ENCODE data around the gene MRPL55.

The MRPL55 gene

DNA sequence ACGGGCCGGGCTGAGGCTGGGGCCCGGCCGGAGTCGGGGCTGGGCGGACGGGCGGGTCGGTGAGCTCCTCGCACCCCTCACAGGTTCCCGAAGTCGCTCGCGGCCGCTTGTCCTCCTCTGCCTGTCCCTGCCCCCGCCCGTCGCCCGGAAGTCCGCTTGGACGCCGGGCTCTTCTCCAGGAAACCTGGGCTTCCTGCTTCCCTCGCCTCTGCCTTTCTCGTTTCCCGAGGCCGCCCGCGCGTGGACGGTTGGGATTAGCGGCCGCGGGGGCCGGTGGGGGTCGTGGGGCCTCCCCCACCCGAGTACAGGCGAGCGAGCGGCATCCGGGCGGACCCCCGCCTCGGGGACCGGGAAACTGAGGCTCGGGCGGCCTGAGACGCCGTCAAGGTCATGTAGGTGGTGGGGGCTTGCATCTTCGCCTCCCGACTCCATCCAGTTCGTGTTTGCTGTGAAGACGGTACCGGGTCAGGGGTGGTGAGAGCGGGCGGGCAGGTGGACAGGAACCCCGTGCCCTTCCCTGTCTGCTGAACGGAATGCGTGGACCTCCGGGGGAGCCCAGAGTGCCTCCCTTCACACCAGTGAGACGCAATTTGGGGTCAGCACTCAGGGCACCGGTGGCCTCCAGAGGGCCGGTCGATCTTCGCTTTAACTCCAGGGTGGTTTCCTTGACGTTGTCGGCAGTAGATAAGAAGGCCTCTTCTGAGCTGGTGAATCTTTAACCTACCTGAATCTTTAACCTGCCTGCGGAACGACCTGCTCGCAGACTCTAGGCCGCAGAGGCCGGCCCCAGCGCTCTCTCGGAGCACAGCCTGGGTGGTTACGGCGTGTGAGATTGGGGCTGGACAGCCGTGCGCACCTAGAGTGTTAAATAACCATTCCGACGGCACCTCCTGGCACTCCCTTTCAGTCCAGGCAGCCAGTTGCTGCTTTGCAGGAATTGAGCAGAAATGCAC is 25.9 kb downstream of the MRPL55 start:
- DNase-seq = peak in 1 of 4 experiments; percentile 49

DNA sequence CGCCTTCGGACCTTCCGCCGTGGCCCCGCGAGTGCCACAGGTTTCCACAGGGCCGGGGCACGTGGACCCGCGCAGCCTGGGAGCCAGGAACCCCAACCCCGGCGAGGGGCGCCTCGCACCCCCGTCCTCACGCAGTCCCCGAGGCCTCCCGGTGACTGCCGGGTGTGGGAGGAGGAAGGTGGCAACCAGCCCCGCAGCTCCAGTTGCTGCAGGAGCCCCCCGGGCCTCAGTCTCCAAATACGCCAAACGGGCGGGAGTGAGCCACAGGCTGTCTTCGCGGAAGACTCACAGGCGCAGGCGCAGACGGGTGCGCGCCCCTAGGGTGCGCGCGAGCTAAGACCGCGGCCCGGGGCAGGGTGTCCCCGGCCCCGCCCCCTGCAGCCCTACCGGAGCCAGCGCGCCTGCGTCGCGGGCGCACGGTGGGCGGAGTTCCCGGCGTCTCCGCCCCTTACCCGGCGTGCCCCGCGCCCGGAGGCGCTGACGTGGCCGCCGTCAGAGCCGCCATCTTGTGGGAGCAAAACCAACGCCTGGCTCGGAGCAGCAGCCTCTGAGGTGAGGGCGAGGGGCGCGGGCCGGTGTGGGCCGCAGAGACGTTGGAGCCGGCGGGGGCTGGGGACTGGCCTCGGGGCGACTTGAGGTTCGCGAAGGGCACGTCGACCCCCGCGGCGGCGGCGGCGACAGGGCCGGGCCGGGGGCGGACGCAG is 26.7 kb downstream of the MRPL55 start, which contains the start of gene ARF1:
Gene ARF1 (plus strand): TSS at position 495 of the 704 bp plus-strand sequence. CDS start 14,407 bp downstream, outside the sequence.
- peak; percentile 82 to 95 (median 86) for DNase-seq

DNA sequence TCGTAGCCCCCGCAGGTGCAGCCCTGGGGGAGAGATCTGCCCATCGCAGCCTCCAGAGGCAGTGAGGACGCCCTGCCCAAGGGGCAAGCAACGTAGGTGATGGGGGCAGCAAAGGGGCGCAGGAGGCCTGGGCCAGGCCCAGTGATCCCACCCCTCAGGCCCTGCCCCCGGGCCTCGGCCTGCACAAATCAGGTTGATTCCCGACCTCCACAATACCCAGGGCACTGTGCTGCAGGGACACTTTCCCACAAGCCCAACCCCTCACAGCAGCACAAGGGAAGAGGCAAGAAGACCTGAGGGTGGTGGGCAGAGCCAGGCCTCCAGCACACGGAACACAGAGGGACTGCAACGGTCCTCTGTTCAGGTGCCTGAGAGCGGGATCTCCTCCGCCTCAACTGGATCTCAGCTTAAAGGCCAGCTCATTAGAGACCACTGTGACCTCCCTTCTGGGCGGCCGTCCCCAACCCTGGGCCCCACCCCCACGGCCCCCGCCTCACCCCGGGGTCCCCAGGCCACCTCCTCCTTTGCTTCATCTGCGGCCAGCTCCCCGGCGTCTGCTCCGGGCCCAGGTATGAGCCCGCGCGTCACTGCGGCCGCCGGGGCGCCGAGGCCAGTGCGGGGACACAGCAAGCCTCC is 27.4 kb downstream of the MRPL55 start:
- DNase-seq = no peak

DNA sequence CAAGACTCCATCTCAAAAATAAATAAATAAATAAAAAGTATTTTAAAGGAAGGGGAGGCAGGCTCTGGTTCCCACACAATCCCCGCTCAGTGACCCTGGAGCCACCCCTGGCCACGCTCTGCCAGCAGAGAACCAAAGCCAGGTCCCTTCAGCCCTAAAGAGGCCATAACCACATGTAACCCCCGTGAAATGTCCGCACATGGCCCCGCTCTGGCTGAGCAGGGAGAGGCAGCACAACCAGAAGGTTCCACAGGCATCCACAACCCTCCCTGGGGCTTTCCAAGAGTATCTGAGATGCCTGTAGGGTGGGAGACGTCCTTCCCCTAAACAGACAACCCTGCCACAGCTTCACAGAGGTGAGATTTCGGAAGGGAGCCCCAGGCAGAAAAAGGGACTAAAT is 28.0 kb downstream of the MRPL55 start:
- no peak for DNase-seq

DNA sequence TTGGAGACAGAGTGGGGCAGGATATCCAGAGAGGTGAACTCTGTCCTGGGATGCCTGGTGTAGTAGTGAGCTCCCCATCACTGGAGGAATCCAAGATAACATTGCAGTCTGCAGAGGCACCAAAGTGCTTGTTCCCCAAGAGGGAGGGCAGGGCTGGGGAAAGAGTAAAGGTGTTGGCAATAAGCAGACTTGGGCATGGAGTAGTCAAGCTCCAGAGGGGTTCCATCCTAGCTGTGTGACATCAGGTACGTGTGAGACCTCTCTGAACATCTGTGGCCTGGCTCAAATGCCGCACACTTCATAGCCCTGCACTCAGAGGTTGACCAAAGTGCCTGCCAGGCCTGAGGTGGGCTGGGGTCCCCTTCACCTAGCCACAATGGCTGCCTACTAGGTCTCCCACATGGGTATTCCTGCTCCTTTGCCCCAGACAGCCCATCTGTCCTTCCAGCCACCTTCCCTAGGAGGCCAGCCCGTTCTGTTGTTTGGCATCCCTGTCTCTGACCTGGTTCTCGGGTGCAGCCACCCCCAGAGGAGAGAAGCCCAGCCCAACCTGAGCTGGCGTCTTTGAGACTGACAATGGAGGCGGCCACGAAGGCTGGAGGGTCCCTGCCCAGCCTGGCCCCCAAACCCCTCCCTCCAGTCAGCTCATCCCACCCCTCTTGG is 29.4 kb downstream of the MRPL55 start:
- no peak for DNase-seq

DNA sequence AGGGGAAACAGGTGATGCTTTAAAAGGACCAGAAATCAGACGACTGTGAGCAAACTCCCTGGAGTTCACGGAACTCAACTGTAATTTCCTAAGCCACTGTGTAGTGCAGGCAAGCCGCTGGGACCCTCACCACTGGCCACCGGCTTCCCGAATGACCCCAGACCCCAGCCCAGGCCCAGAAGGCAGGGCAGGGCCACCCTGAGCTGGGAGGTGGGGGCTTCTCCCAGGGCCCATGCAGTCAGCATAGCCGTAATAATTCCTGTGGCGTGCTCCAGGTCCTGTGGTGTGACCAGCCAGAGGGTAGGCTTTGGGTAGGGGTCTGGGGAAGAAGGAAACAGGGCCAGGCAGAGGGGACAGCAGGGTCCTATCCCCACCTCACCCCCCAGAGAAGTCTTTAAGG is 30.1 kb downstream of the MRPL55 start:
- DNase-seq = no peak

DNA sequence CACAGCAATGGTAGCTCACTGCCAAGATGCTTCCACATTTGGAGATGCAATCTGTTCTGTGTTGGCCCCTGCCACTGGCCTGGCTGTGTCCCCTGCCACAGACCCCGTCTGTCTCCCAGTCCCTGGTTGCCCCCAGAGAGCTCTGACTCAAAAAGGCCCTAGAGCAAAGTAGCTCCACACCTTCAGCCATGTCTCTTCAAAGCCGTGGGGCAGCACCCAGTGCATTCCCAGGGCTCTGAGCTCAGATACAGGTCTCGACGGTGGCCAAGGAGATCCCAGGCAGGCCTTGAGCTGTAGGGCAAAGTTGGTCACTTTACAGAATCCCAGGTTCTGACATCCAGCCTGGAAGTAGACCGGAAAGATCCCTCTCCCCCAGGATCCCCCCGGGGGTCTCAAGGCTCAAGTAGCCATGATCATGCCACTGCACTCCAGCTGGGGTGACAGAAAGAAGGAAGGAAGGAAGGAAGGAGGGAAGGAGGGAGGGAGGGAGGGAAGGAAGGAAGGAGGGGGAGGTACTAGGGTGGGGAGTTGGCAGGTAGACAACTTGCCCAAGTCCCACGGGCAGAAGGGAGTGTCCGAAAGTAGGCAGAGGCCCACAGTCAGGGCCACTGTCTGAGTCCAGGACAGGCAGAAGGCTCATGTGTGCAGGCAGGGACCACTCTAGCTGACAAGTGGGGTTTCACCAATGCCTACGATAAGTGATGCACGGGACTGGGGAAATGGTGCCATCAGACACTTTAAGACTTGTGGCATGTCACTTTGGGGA is 31.4 kb downstream of the MRPL55 start:
- DNase-seq = no peak

DNA sequence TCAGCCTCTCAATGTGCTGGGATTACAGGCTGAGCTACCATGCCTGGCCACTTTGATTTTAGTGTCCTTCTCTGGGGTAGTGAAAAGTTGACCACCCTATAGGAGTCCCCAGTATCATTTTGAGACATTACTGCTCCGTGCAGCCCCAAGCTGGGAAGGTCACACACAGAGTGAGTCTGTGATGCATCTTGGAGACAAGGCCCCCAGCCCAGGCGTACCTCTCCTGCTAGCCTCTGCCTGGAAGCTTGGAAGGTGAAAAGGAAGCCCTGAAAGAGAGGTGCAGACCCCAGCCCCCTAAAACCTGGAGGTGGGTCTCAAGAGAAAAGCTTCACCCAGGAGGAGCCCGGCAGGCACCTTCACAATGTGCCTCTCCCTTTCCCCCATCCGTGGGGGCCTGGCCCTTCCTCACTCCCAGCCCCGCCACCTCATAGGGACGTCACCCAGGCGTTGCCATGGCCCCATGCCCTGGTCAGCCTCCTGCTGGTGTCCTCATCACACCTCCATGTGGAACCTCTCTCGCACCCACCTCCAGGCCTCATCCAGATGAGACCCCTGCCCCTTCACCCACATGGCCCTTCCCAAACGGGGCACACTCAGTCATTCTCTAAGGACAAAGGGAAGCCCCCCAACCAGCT is 32.2 kb downstream of the MRPL55 start:
- DNase-seq = no peak

DNA sequence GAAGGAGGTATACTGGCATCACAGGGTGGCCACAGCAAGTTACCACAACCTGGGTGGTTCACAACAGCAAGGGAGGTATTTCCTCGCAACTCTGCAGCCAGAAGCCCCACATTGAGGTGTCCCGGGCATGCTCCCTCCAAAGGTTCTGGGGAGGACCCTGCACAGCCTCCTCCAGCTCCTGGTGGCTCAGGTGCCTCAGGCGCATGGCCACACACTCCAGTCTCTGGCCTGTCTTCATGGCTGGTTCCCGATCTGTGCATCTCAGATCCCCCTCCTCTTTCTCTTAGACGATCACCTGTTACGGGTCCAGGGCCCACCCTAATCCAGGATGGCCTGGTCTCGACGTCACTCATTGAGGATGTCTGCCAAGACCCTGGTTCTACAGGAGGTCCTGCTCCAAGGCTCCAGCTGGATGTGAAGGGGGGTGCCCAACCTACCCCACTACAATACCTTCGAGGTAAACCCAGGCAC is 33.3 kb downstream of the MRPL55 start:
- DNase-seq = no peak

DNA sequence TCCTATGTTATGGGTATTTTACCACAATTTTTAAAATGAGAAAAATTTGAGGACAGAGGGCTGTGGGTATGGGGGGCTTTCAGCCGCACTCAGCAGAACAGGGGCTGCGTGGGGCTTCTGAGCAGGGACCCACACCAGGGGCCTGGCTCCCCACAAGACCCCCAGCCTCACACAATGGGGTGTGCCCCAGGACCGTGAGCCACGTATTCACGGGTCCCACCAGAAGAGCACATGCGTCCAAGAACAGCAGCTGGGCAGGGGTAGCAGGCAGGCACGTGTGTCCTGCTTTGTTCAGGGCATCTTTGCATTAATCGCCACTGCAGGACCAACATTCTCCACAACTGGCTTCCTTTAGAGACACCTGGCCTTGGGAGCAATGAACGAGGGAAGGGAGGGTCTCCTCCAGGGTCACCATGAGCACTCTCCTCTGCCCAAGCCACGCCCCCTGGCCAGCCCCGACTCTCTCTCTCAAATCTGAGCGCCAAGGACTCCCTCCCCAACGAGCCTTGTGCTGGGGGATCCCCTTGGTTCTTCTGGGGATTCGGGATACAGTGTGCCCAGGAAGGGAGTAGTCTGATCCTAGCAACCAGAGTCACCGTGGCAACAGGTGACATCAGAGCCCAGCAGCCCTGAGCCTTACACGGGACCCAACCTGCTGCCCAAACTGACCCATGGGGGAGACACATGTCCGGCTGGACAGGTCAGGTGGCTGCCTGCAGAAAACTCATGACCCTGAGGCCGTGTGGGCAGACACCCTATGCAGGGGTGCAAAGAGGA is 34.0 kb downstream of the MRPL55 start:
- DNase-seq = no peak

DNA sequence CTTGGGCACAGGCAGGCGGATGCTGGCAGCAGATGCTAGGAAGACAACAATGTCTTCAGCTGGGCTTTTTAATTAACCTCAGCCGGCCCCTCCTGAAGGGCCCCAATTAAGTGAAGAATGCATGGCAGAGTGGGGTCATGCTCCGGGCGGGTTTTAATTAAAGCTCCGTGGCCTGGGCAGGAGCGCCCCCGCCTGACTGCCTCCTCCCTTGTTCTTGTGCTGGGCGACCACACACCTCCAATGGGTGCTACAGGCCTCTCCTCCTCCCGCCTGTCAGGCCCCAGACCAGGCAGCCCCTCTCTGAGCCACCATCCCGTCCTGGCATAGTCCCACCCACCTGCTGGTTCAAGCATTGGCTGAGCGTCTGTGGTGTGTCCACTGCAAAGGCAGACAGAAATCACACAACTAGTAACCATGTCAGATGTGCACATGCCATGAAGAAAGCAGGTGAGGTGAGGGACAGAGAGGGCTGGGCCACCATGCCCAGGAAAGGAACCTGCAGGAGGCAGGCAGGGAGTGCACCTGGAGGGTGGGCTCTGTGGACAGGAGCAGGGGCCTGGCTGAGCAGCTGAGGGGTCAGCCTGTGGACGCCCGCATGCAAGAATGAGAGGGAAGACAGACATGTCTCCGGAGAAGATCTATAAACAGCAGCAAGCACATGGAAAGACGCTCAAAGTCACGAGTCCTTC is 35.1 kb downstream of the MRPL55 start:
- DNase-seq = no peak

DNA sequence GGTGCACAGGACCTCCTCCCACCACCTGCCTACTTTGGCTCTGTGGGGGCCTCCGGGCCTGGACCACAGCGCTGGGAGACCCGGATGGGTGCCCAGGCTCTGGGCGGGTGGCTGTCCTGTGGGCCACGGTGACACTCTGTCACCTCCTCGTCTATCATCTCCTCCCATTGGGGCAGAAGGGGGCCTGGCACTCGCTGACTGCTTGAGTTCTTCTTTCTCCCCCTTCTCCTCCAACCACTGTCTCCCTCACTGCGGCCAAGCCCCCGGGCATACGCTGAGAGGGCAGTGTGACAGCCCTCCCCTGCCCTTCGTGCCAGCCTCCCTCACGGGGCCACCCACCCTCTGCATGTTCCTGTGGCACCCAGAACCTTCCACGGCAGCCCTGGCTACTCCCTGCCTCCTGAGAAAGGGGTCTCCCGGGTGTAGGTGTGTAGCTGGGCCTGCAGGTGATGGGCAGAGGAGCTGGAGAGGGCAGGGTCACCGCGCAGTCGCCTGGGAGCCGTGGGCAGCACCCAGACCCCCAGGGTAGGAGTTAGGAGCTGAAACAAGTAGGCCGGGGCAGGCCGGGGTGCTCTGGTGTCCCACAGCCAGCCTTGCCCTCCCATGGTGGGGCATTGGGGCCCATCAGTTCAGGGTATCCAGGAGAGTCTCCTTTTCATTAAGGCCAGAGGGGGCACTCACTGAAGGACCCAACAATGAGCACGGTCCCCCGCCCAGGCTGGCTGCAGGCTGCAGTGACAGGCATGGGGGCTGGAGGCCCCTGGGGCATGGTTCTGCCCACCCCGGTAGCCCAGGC is 35.8 kb downstream of the MRPL55 start:
- DNase-seq = no peak

DNA sequence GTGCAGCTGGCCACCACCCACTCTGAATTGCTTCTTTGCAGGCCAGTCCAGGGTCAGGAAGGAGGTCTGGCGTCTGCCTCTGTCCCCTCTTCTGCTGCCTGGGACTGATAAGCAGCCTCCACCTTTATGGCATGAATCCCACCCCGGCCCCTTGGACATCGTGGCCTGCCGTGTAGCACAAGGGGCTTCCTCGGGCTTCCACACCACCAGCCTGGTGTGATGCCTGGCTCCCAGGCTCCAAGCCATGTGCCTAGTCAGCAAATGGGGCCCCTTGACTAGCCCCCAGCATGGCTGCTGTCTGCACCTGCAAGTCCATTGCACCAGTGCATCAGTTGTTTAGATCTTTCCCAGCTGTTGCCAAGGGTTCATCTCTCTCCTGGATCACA is 36.4 kb downstream of the MRPL55 start:
- no peak for DNase-seq

DNA sequence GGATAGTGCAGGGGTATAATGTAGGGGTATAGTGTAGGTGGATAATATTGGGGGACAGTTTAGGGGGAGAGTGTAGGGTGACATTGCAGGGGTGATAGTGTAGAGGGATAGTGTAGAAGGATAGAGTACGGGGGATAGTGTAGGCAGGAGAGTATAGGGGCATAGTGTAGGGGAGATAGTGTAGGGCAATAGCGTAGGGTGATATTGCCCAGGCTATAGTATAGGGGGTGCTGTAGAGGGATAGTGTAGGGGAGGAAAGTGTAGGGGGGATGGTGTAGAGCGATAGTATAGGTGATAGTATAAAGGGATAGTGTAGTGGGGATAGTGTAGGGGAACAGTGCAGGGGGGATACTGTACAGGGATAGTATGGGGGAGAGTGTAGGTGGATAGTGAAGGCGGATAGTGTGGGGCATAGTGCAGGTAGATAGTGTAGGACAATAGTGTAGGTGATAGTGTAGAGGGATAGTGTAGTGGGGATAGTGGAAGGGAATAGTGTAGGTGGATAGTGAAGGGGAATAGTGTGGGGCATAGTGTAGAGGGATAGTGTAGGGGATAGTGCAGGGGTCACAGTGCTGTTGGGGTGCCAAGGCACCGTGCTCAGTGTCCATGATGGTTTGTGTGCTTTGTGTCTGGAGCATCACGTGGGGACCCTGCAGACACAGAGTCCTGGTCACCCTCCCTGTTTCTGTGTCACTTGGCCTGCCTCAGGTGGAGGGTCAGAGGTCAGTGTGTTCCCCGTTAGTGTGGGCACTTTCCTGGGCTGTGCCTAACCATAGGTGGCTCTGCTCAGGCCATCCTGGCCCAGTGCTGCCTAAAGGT is 37.1 kb downstream of the MRPL55 start:
- DNase-seq = no peak

DNA sequence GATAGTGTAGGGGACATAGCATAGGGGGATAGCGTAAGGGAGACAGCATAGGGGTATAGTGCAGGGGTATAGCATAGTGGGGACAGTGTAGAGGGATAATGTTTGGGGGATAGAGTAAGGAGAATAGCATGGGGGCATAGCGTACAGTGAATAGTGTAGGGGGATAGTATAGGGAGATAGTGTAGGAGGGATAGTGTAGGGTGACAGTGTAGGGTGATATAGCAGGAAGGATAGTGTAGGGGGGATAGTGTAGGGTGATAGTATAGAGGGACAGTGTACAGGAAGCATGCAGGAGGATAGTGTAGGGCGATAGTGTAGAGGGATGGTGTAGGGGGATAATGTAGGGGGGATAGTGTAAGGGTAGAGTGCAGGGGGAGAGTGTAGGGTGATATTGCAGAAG is 38.2 kb downstream of the MRPL55 start:
- DNase-seq = no peak

DNA sequence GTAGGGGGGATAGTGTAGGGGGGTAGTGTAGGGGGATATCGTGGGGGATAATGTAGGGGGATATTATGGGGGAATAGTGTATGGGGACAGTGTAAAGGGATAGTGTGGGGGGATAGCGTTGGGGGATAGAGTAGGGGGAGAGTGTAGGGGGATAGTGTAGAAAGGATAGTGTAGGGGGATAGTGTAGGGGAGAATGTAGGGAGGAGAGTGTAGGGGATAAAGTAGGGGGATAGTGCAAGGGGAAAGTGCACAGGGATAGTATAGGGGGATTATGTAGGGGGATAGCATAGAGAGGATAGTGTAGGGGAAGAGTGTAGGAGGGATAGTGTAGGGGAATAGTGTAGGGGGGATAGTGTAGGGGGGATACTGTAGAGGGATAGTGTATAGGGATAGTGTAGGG is 38.9 kb downstream of the MRPL55 start:
- DNase-seq = no peak

DNA sequence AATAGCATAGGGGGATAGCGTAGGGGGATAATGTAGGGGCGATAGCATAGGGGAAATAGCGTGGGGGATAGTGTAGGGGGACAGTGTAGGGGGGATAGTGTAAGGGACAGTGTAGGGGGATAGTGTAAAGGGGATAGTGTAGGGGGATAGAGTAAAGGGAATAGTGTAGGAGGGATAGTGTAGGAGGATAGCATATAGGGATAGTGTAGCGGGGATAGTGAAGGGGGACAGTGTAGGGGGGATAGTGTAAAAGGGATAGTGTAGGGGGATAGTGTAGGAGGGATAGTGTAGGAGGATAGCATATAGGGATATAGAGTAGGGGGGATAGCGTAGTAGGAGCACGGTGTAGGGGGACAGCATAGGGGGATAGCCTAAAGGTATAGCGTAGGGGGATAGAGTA is 40.7 kb downstream of the MRPL55 start:
- DNase-seq = no peak
